Glomerular endothelial cell (primary cell): ENCODE results near the gene AP2A2. TPM values are rescaled to one million over a fixed set of nuclear protein-coding genes. Genes with fewer than 3 reads are reported as not detected.

Source experiments
- DNase-seq: peaks from one replicate; pipeline ENCODE4 v3.0.0-alpha.2; 2011; ENCODE audit warnings: low read depth, low spot score; ENCODE audit errors: extremely low read depth
- total RNA-seq: library from RNA; depleted of rRNA; stranded (reverse); fragments of >200 nt; gene quantifications from 2 replicates; pipeline ENCODE4 v1.2.3, GENCODE V29; 2015

AP2A2 gene
- total RNA-seq, 1 donor from 2014 or later: 129 TPM

DNA sequence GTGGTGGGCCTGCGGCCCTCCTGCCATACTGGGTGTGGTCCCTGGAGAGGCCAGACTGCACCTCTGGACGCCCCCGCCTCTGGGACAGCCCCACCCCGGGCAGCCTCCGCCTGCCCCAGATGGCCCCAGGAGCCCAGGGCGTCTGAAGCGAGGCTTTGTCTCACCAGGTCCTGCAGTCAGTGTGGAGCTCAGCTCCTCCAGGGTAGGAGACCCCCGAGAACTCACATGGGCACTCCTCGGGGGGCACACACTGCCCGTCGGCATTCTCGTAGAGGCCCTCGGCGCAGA lies 100.4 kb downstream of the AP2A2 start:
- DNase-seq: no peak

DNA sequence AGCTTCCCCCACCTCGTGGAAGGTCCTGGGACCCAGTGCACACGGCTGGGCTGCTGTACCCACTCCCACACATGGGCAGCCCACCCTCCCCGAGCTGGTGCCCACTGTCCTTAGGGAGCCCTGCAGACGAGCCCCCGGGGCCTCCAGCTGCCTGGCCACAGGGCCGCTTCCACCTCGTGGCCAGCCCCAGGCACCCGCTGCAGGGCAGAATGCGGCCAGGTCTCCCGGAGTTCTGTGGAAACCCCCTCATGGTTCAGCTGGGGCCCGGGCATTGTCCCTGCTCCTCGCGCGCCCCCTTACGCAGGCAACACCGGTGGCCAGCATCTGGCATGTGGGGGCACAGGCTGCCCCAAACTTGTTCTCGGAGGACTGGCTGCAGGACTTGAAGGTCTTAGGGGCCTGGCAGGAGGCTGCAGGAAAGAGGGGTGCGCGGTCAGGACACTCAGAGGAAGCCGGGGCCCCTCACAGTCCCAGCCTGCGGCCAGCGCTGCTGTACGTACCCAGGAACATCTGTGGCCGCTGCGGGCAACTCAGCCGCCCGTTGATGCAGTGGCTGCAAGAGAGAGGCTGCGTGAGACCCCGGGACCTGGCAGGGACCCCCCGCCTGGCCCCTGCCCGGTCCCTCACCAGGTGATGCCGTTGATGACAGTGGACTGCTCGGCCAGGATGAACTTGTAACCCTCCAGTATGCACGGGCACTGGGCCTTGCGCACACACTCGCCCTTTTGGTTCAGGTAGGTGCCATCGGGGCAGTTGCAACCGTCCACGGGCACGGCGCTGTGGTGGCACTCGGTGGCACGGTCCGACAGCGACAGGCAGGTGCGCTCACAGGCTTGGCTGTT lies 101.2 kb downstream of the AP2A2 start:
- DNase-seq: no peak

DNA sequence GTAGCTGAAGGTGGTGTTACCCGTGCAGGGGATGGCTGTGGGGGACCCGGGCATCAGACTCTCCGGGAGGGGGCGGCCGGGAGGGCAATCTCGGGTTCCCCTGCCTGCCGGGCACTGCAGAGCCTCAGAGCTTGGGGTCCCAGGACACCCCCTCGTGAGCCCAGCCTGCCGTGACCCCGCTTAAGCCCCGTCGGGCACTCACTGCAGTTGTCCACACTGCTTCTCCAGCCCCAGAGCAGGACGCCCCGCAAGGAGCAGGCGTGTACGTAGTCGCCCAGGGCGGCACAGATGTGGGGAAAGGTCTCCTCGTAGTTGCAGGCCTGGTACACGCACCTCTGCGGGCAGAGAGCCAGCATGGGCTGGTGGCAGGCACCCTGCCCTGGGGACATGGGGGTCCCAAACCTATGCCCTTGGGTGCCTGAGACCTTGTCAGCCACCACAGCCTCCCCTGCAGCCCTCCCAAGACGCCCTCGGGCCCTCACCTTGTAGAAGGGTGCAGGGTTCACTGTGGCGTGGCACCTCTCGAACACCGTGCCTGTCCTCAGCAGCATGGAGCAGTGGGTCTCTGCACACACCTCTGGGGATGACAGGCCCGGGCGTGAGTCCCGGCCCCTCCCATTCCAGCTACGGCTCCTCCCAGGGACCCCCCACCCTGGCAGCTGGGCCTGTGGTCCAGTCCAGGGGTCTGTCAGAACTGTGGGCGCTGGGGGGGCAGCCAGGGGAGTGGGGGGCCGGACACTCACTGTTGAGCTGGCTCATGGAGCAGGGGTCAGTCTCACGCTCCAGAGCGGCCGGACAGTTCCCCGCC lies 102.0 kb downstream of the AP2A2 start:
- DNase-seq: no peak

DNA sequence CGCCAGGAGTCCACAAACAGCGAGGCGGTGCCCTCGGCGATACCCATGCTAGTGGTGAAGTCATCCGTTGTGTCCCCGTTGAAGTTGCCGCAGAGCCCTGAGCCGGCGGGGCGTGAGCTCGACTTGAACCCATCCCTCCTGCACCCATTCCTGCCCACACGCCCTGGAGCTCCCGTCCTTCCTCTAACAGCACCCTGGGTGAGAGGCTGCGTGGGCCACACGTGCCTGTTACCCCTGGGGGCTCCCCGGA lies 102.5 kb downstream of the AP2A2 start:
- DNase-seq: no peak

DNA sequence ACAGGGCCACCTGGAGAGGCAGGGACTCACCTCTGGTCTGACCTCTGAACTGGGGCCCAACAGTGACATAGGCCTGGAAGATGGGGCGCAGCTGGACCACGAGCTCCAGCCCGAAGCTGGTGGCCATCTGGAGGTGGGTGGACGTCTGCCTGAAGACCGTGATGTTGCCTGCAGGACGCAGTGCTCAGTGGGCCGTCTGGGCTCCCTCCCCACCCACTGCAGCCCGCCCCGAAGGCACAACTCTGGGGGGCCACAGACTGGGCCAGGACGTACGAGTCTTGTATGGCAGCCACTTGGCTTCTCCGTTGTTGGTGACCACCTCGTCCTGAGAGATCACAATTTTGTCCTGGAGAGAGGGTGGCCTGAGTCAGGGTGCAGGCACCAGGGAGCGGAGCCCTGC lies 102.9 kb downstream of the AP2A2 start:
- DNase-seq: no peak

DNA sequence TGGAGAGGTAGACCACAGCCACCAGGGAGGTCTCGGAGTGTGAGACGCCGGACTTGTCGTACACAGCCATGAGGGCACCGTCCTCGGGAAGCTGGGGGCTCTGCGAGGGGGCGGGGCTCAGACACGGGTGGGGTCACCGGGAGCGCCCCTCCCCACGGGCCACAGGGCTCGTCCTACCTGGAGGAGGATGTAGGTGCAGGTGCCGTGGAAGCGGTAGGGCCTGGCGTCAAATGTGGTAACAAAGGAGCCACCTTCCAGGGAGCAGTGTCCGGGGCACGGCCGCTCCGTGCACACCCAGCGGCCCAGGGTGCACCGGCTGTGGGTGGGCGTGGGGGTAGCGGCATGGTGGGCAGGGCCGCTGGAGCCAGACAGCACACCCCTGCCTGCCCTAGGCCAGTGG lies 103.4 kb downstream of the AP2A2 start:
- no peak for DNase-seq

DNA sequence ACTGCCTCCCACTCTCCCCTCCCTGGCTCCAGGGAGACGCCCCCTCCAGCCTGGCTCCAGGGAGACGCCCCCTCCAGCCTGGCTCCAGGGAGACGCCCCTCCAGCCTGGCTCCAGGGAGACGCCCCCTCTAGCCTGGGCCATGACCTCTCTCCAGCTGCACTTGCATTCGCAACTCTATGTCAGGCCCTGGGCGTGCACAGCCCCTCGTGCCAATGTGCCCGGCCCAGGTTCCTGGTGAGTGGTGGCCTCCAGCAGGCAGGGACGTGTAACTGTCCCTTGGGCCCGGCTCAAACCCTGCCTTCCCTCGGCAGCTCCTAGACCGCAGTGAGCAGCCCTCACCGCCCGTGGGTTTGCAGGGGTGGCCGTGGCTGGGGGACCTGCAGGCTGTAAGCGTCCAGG lies 104.0 kb downstream of the AP2A2 start:
- no peak for DNase-seq

DNA sequence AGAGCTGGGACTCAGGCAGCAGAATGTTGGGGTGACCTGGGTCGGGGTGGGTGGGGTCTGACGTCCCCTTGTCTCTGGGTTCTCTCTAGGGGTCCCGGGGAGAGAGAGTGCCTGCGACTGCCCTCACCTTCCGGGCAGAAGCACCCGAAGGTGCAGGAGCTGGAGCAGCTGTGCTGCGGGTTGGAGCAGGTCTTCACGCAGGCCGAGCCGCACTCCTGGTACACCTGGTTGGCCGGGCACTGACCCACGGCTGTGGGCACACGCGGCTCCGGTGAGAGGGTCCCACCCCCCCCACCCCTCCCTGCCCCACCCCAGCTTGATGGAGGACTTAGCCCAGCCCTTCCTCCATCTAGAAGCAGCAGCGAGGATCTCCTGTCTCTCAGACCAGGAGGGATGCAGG lies 104.4 kb downstream of the AP2A2 start:
- DNase-seq: no peak

DNA sequence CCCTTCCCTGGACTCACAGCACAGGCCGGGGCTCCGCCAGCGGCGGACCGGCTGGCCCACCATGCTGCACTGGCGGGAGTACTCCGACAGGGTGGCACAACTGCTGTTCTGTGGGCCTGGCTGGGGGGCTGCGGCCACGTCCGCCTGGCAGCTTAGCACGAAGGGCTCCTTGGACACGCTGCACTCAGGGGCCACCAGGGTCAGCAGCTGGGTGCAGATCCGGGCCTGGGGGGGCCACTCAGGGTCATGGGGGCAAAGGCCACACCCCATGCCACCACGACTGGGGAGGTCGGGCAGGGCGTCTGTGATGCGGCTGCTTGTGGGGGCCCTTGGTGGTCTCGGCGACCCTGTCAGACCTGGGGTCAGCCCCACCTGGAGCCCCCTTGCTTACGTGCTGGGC lies 104.9 kb downstream of the AP2A2 start:
- no peak for DNase-seq

DNA sequence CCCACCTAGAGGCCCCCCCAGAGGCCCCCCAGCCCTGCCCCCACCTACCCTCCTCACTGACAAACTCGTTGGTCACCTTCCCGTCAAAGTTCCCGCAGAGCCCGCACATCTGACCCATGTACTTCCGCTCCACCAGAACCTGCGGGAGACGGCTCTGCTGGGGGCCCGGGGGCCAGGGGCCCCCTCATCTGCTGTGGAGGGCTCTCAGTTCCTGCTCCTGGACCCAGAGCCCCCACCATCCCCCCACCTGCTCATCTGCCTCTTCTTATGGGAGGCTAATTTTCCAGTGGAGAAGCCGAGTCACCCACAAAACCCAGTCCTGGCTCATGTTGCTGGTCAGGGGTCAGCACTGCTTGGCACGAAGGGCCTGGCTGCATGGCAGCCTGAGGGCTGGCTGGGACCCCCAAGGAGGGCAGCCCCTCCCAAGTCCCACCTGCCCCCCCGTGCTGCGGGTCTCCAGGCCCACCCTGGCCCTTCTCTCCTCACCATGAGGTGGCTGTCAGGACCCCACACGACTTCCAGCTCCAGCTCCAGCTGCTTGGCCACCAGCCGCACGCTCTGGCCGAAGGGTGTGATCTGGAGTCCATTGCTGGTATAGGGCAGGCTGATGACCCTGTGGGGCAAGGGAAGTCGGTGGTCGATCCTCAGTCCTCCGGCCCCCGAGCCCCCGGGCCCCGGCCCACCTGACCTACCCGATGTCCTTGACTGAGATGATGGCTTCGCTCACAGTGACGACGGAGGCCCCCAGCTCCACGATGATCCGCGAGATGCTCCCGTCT lies 105.6 kb downstream of the AP2A2 start:
- DNase-seq: no peak

DNA sequence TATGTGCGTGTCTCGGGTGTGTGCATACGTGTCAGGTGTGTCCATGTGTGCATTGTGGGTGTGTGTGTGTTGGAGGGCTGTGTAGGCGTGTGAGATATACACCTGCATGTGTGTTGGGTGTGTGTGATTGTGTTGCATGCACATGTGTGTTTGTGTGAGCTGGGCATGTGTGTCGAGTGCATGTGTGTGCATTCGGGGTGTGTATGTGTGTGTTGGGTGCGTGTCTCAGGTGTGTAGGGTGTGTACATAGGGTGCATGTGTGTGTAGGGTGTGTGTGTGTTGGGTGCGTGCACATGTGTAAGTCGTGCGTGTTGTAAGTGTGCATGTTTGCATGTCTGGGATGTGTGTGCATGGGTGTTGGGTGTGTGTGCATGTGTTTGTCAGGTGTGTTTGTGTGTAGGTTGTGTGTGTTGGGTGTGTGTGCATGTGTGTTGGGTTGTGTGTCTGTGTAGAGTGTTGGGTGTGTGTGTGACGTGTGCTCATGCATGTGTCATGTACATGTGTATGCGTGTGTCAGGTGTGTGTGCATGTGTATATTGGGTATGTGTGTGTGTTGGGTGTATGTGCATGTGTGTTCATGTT lies 106.7 kb downstream of the AP2A2 start:
- DNase-seq: no peak

DNA sequence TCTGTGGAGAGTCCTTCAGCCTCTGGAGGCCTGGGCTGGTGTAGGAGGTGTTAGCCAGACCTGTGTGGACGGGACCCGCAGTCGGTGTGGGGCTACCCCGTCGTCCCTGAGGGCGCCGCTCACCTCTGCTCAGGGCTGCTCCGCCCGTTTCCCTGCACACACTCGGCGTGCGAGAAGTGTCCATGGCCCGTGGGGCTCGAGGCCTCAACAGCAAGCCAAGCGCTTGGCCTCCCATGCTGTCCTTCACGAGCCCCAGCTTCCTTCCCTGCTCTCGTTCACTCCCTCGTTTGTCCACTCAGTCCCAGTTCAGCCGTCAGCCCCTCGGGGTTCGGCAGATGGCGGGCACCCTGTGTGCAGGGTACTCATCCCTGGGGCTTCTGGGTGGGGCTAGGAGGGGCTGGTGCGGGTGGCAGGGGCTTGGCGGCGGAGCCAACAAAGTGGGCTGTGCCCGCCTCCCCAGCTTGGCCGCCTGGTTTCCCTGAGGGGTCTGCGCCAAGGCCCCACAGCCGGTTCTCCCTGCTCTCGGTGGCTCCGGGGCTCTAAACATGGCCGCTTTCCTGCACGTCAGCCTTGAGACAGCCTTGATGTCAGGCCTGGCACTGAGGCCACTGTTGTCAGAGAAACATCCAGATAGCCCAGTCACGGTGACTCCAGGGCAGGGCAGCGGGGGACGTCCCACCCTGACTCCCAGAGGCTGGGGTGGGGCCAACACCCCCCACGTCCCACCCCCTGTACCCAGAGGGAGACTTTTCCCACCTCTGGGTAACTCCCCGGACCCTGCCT lies 107.5 kb downstream of the AP2A2 start:
- DNase-seq: no peak

DNA sequence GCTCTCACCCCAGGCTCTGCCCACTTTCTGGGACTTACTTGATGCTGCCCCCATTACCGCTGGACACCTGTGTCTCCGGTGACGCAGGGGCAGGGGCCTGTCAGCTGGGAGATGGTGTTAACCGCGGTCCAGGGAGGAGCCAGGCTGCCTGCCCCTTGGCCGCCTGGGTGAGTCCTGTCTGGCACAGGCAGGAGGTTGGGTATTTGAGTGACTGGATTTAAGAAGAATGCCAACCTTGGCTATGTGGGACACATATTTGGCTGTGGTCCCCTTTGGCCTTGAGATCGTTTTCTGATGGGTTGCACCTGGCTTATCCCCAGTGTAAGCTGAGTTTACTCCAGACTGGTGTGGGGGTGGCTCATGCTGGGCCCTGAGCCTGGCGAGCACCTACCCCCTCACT lies 108.3 kb downstream of the AP2A2 start:
- no peak for DNase-seq

DNA sequence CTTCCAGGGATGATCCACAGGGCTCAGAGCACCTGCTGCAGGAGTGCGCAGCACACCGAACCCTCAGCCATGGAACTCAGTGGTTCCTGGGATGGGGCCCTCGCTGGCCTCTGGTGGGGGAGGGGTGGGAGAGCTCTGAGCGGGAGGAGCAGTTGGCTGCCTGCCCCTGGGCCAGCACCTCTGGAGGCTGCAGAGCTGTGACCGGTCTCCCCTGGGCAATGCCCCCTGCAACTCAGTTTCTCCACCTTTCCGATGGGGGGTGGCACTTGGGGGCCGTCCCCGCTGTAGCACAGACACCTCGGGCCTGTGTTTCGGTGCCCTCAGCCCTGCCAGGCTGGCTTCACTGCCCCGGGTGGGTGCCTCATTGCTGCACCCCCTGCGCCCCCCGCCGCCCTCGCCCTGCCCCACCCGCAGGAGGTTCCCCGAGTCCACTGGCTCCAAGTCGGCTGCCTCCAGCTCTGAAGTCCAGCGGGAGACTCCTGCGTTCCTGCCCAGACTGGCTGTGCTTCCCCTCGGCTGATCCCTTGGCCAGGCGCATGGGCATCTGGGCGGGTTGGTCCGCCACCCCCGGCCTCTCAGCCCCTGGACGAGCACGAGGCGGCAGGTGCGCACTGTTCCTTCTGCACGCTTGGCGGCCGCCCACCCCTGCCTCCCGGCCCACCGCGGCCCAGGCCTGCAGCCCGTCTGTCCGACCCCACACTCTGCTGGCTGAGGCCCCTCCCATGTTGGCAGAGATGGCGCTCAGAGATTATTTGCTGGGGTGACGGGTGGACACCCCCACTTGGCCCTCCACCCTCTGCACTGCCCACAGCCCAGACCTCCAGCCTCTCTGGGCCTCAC lies 109.0 kb downstream of the AP2A2 start:
- no peak for DNase-seq

DNA sequence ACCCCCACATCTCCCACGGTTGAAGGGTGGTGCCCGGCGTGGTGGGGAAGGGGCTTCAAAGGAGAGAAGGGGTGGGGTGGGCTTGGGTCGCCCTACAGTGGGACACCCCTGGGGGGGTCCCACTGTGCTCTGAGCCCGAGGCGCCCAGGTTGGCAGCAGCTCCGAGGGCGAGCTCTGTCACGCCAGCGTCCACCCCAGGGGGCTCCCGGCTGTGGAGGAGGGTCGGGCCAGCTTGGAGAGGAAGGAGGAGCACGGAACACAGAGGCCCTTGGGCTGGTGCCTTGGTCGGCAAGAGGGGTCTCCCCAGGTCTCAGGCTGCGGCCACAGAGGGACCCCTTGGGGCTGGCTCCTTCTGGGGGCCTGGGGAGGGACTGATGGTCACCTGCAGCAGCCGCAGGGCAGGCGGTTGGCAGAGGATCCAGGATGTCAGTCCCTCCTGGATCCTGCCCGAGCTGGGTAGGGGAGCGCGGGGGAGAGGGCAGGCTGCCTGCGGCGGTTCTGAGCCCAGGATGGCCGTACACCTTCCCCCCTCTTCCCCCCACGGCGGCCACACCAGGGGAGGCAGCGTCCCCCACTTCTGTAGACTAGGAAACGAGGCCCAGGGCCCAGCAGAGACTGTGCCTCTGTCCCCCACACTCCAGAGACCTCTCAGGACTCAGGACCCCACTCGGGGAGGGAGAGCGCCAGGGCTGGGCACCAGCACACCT lies 110.1 kb downstream of the AP2A2 start:
- no peak for DNase-seq

DNA sequence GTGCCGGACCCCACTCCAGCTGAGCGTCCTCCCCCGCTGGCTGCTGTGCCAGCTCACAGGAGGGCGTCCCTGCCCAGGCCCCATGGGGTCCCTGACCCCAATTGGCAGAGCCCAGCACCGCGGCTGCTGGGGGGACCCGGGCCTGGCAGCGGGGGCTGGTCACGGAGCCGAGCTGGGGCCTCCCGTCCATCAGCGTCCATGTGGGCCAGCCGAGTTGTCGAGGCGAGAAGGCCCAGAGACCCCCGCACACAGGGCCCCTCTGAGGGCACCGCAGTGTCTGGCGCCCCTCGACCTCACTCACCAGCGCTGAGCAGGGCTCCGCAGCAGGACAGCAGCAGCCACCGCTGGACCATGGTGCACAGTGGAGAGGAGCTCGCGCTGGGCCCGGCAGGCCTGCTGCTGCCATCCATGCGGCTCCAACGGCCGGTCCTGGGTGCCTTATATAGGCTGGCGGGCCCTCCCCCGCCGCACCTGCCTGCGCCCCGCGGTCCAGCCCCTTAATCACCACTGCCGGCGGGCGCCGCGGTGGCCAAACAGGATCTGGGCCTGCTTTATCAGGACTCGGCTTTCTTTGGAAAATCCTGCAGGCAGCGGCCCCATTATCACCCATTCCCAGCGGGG lies 110.7 kb downstream of the AP2A2 start, which contains the start of gene MUC6:
Gene MUC6 (minus strand): TSS at position 416 of the 621 bp plus-strand sequence. CDS start 63 bp downstream, at position 353.
- DNase-seq: no peak

DNA sequence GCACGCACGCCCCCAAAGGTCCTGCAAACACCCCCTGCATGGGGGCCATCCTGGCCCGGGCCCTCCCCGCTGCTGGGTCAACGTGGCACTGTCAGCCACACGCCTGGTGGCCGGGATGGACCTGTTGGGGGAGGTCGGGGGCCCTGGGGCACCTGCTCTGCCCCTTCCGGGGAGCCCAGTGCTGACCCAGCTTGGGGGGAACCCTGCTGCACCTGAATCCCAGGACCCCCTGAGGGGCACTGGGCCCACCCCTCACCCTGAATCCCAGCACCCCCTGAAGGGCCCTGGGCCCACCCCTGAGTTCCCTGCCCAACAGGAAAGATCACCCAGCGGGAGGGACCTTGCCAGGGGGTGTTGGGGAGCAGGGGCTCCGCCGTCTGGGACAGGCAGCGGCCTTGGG lies 111.3 kb downstream of the AP2A2 start:
- no peak for DNase-seq

DNA sequence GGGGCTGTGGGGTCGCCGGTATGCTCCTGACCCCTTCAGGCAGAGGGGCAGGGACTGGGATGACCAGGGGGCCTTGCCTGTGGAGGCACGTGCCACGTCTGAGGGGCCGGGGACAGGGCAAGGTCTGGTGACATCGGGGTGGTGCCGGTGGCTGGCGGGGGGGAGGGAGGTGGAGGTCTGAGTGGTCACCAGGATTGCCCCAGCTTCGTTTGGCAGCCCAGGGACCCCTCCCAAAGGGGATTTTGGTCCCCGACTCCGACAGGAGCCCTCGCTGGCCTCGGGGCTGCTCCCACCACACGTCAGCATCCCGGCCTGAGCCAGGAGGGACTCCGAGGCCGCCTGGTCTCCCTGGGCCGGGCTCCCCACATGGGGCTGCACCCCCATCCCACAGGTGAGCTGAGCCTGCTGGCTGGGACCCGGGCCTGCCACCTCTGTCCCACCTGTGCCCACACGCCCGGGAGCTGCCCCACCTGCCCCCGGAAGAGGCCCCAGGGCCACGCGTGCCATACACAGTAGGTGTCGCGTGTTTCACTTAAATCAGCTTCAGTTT lies 111.9 kb downstream of the AP2A2 start:
- DNase-seq: no peak
